Nephron (organoid): ENCODE results near the gene PHLPP1.
"Not testable (repeated sequence)": the region's sequence is repeated elsewhere in the genome, so short reads cannot be mapped to it uniquely, and the experiment has no call there.

ENCODE experiments used
- H3K27ac Mint-ChIP-seq, 3 experiments: 2 replicates each; pipeline ENCODE4 v1.8.0; 2020; ENCODE audit warnings: mixed read lengths in 3 of 3, mild to moderate bottlenecking in 2 of 3, moderate library complexity in 1 of 3
- H3K27me3 Mint-ChIP-seq: 2 replicates; pipeline ENCODE4 v1.8.0; 2021; ENCODE audit warnings: low read depth, mild to moderate bottlenecking, moderate library complexity, mixed read lengths
- H3K36me3 Mint-ChIP-seq: 2 replicates; pipeline ENCODE4 v1.8.0; 2020; ENCODE audit warnings: low read depth, mixed read lengths
- H3K4me1 Mint-ChIP-seq: 2 replicates; pipeline ENCODE4 v1.8.0; 2020; ENCODE audit warnings: mixed read lengths
- H3K4me3 Mint-ChIP-seq, 3 experiments: 2 replicates each; pipeline ENCODE4 v1.8.0; 2020; ENCODE audit warnings: mild to moderate bottlenecking in 3 of 3, mixed read lengths in 3 of 3, moderate library complexity in 2 of 3
- H3K9me3 Mint-ChIP-seq: 2 replicates; pipeline ENCODE4 v1.8.0; 2020; ENCODE audit warnings: mixed read lengths
- TF ChIP-seq, protein P1 (sequence below), 3 experiments: fragments of 200-600 bp; sonication (generic); IDR thresholded peaks; one replicate each; pipeline ENCODE4 v1.5.0; 2021; ENCODE audit warnings: antibody characterized with exemption in 3 of 3; ENCODE audit not compliant: unreplicated experiment in 3 of 3

PHLPP1 gene

DNA sequence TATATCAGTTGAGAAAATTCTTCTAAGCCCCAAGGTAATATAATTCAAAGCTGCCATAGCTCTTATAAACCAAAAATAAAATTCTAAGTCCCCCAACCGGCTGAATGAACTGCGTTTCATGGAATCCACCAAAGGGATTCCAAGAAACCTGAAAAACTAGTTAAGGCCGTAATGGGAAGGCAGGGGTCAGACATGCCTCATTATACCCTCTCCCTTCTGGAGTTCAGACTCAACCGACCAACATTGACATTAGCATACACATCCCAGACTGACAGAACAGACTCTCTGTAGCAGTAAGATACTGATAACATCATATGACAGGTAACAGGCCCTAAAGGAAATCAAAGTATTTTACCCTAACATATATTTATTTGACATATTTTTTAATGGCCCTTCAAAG lies 31.4 kb upstream of the PHLPP1 start:
- Mint-ChIP-seq H3K36me3 (peaks cover 3% of the 10 kb centered on the region), H3K27ac (peak overlapping the region in 2 of 3 experiments; percentile 44 to 49), H3K4me3 (no peak overlapping the region)

DNA sequence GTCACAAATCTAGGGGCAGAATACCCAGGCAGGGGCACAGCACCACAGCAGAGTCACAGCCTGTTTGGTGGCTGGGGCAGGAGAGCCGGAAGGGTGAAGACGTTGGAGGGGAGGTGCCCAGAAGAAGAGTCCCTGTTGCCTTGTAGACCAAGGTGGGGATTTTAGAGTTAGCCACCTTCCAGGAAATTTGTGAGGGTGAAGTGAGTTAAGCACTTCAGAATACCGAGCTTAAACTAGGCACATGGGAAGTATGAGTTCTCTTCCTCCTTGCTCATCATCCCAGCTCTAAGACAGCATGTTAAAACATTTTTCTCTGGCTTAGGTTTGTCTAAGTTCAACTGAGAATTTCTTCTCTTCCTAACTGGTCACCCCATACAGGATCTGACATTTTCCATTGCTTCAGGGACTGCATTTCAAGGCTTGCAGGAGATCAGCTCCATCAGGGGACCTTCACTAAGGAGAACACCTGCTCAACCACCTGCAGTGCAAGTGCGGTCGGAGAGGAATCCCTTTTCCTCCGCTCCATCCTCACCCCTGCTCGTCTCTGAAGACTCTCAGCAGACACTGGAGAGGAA lies 26.5 kb upstream of the PHLPP1 start:
- peaks cover 11% of the 10 kb centered on the region for H3K9me3 Mint-ChIP-seq
- peaks cover 3% of the 10 kb centered on the region for H3K36me3 Mint-ChIP-seq
- H3K27ac Mint-ChIP-seq, result no peak overlapping the region
- peaks cover 13% of the 10 kb centered on the region for H3K4me1 Mint-ChIP-seq
- H3K4me3 Mint-ChIP-seq, result no peak overlapping the region
- no peaks in the 10 kb centered on the region for H3K27me3 Mint-ChIP-seq
- TF ChIP-seq, protein P1, sequence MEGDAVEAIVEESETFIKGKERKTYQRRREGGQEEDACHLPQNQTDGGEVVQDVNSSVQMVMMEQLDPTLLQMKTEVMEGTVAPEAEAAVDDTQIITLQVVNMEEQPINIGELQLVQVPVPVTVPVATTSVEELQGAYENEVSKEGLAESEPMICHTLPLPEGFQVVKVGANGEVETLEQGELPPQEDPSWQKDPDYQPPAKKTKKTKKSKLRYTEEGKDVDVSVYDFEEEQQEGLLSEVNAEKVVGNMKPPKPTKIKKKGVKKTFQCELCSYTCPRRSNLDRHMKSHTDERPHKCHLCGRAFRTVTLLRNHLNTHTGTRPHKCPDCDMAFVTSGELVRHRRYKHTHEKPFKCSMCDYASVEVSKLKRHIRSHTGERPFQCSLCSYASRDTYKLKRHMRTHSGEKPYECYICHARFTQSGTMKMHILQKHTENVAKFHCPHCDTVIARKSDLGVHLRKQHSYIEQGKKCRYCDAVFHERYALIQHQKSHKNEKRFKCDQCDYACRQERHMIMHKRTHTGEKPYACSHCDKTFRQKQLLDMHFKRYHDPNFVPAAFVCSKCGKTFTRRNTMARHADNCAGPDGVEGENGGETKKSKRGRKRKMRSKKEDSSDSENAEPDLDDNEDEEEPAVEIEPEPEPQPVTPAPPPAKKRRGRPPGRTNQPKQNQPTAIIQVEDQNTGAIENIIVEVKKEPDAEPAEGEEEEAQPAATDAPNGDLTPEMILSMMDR (IDR thresholded peaks at IDR 0.05; ENCODE audit: unreplicated experiment in 3 of 3), result no peak

More for the DNA sequence above, 31.4 kb upstream of the PHLPP1 start:
- H3K9me3 Mint-ChIP-seq, result peaks cover 7% of the 10 kb centered on the region
- no peaks in the 10 kb centered on the region for H3K4me1 Mint-ChIP-seq
- TF ChIP-seq, protein P1 (IDR thresholded peaks at IDR 0.05; ENCODE audit: unreplicated experiment in 3 of 3), result no peak
- H3K27me3 Mint-ChIP-seq, result no peaks in the 10 kb centered on the region

DNA sequence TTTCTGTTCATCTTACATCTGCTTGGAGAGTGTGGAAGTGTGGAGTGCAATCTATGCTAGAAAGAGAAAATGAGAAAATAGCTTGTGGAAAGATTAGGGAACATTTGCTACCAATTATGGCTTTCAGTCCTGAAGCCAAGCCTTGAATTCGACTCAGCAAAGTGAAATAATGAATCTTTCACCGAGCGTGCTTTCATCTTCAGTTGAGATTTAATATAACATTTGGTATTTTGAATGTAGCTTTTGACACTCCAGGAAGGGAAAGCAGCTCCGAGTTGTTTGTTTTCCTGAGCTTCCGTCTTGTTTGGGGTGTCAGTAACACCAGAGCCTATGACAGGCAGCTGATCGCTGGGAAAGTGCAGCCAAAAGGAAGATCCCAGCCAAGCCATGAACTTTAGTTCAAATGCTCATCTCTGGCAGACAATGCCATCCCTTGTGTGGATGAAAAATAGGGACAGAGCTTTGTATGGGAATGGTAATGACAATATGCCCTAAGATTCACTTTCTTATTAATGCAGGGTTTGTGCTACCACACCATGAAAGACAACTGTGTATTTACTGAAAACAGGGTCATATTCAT lies 25.0 kb upstream of the PHLPP1 start:
- H3K27me3 Mint-ChIP-seq, result peaks cover 4% of the 10 kb centered on the region
- peaks cover 11% of the 10 kb centered on the region for H3K9me3 Mint-ChIP-seq
- peaks cover 13% of the 10 kb centered on the region for H3K4me1 Mint-ChIP-seq
- H3K36me3 Mint-ChIP-seq, result peaks cover 3% of the 10 kb centered on the region
- TF ChIP-seq, protein P1 (IDR thresholded peaks at IDR 0.05; ENCODE audit: unreplicated experiment in 3 of 3), result no peak
- peak overlapping the region in 2 of 3 experiments; percentile 12 to 72 for H3K27ac Mint-ChIP-seq
- no peak overlapping the region for H3K4me3 Mint-ChIP-seq

DNA sequence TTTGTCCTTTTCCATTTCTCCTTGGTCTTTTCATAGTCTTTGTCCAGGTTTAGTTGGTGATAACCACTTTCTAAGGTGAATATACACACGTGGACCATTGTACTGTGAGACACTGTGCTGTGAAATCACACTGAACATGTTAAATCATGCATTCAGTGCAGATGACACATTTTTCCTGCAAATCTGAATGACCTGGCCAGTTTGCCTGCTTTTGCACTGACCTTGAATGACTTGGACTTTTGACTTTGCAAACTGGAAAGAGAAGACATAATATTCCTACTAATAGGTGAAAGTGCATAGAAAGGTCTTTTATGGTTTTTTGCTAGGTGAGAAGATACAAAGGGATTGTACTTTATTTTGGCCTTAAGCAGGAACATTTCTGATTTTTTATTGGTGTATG lies 21.7 kb upstream of the PHLPP1 start:
- Mint-ChIP-seq H3K27me3 (peaks cover 4% of the 10 kb centered on the region), H3K27ac (no peak overlapping the region), H3K4me3 (no peak overlapping the region), H3K36me3 (no peaks in the 10 kb centered on the region), H3K9me3 (peaks cover 5% of the 10 kb centered on the region), H3K4me1 (peaks cover 13% of the 10 kb centered on the region)
- TF ChIP-seq, protein P1 (IDR thresholded peaks at IDR 0.05; ENCODE audit: unreplicated experiment in 3 of 3), result no peak

DNA sequence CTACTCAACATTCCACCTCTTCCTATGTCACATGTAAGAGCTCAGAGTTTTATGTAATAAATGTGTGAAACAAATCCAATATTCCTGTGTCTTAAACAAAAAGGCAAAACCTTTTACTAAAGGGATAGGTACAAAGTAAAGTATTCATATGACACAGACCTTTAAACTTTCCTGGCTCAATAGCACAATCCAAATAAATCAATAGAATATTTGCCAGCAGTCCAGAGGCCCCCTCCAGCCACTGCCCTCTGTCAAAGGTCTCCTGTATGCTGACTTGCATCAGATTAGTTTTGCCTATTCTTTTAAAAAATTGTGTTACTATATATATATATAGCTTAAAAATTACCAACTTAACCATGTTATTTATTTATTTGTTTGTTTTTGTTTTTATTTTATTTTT lies 17.7 kb upstream of the PHLPP1 start:
- no peaks in the 10 kb centered on the region for H3K36me3 Mint-ChIP-seq
- no peak overlapping the region for H3K4me3 Mint-ChIP-seq
- TF ChIP-seq, protein P1 (IDR thresholded peaks at IDR 0.05; ENCODE audit: unreplicated experiment in 3 of 3), result no peak

DNA sequence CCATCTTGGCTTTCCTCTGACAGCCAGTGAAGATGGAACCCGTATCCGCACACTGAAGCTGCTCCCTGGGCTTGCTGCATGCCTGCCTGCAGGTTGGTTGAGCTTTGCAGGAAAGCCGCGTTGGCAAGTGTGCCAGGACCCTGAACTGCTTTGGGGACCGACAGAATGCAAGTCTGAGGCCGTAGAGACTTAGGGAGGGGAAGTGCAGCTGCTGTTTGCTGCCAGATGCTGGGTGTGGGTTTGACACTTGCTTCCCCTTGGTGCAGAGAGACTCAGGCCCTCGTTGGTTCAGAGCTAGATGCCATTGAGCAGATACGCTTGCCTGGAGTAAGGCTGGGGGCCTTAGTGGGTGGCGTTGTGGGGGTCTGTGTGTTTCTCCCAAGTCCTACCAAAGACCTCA lies 13.1 kb upstream of the PHLPP1 start:
- Mint-ChIP-seq H3K4me3 (no peak overlapping the region), H3K27me3 (peaks cover 7% of the 10 kb centered on the region), H3K9me3 (peaks cover 2% of the 10 kb centered on the region), H3K4me1 (no peaks in the 10 kb centered on the region), H3K36me3 (no peaks in the 10 kb centered on the region), H3K27ac (no peak overlapping the region)
- TF ChIP-seq, protein P1 (IDR thresholded peaks at IDR 0.05; ENCODE audit: unreplicated experiment in 3 of 3), result no peak

More for the DNA sequence above, 17.7 kb upstream of the PHLPP1 start:
- peaks cover 4% of the 10 kb centered on the region for H3K27me3 Mint-ChIP-seq
- no peak overlapping the region for H3K27ac Mint-ChIP-seq
- peaks cover 2% of the 10 kb centered on the region for H3K9me3 Mint-ChIP-seq
- H3K4me1 Mint-ChIP-seq, result no peaks in the 10 kb centered on the region

DNA sequence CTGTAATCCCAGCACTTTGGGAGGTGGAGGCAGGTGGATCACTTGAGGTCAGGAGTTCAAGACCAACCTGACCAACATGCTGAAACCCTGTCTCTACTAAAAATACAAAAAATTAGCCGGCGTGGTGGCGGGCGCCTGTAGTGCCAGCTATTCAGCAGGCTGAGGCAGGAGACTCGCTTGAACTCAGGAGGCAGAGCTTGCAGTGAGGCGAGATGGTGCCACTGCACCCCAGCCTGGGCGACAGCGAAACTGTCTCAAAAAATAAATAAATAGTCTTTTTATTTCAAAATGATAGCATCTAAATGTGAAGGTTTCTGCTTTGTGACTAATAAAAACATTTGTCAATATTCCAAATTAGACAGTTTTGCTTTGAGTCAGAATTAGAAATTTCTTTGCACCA lies 8.5 kb upstream of the PHLPP1 start:
- not testable (repeated sequence) for H3K4me1 Mint-ChIP-seq, H3K27me3 Mint-ChIP-seq, H3K4me3 Mint-ChIP-seq, H3K27ac Mint-ChIP-seq, H3K9me3 Mint-ChIP-seq, H3K36me3 Mint-ChIP-seq

DNA sequence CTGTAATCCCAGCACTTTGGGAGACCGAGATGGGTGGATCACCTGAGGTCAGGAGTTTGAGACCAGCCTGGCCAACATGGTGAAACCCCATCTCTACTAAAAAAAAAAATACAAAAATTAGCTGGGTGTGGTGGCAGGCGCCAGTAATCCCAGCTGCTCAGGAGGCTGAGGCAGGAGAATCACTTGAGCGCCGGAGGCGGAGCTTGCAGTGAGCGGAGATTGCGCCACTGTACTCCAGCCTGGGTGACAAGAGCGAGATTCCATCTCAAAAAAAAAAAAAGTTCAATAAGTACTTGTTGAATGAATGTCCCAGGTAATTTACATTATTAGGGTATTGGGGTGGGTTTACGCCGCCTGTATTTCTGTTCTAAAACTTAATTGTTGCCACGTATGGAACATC lies 5.4 kb upstream of the PHLPP1 start:
- not testable (repeated sequence) for H3K27ac Mint-ChIP-seq, H3K36me3 Mint-ChIP-seq, H3K4me3 Mint-ChIP-seq, H3K4me1 Mint-ChIP-seq, H3K27me3 Mint-ChIP-seq, H3K9me3 Mint-ChIP-seq
